Stimulated activated CD4-positive, alpha-beta T cell treated with anti-CD3 and anti-CD28 coated beads, Interleukin-12 subunit alpha, Interleukin-12 subunit beta, amount 100 ng/mL, for 48 hours (primary cell): Measurements from ENCODE around the gene CAV3.

Source experiments
- DNase-seq, 3 donors: peaks; one replicate each; pipeline ENCODE4 v3.0.0-alpha.2; 2020; ENCODE audit warnings: low read depth in 2 of 3, low spot score in 1 of 3

The CAV3 gene

GRCh38 chr3:8760506-8760905, 26.9 kb downstream of the CAV3 start:
- no peak for DNase-seq

GRCh38 chr3:8761866-8762265, 28.3 kb downstream of the CAV3 start:
- no peak for DNase-seq

- DNase-seq = no peak
Measured at GRCh38 chr3:8762607-8763377, 29.2 kb downstream of the CAV3 start.

GRCh38 chr3:8764528-8764927, 30.9 kb downstream of the CAV3 start:
- DNase-seq = no peak

- no peak for DNase-seq
Measured at GRCh38 chr3:8765528-8765927, 31.9 kb downstream of the CAV3 start.

- DNase-seq = no peak
Measured at GRCh38 chr3:8766148-8766547, 32.5 kb downstream of the CAV3 start.

GRCh38 chr3:8767256-8767666, 33.7 kb downstream of the CAV3 start:
- no peak for DNase-seq

GRCh38 chr3:8767667-8768363, 34.2 kb downstream of the CAV3 start:
- DNase-seq = peak in 1 of 3 donors; percentile 3

- no peak for DNase-seq
Measured at GRCh38 chr3:8768364-8769087, 34.9 kb downstream of the CAV3 start.

- peak; percentile 42 to 55 (median 53) for DNase-seq
Measured at GRCh38 chr3:8769088-8769822, 35.7 kb downstream of the CAV3 start, which contains the start of gene OXTR. Gene OXTR (minus strand): TSS chr3:8769613. CDS start chr3:8768187, 1,426 bp downstream.

GRCh38 chr3:8773941-8774542, 40.4 kb downstream of the CAV3 start:
- no peak for DNase-seq

GRCh38 chr3:8775181-8775580, 41.6 kb downstream of the CAV3 start:
- no peak for DNase-seq

GRCh38 chr3:8775602-8776001, 42.0 kb downstream of the CAV3 start:
- DNase-seq = no peak

- no peak for DNase-seq
Measured at GRCh38 chr3:8776406-8776805, 42.8 kb downstream of the CAV3 start.

- no peak for DNase-seq
Measured at GRCh38 chr3:8777201-8777977, 43.8 kb downstream of the CAV3 start.

- no peak for DNase-seq
Measured at GRCh38 chr3:8777978-8778267, 44.3 kb downstream of the CAV3 start.

- DNase-seq = no peak
Measured at GRCh38 chr3:8778475-8778874, 44.9 kb downstream of the CAV3 start.

- DNase-seq = no peak
Measured at GRCh38 chr3:8780279-8780678, 46.7 kb downstream of the CAV3 start.

- DNase-seq = no peak
Measured at GRCh38 chr3:8784676-8785435, 51.3 kb downstream of the CAV3 start.
